HG03469 (cell line): ENCODE results near the gene TOP2B.

Experiments used
- ATAC-seq: cut with Tn5 transposase; IDR thresholded peaks from one replicate; pipeline ENCODE4 v1.9.1; 2021; ENCODE audit warnings: mild to moderate bottlenecking, moderate library complexity, moderate number of reproducible peaks; ENCODE audit not compliant: unreplicated experiment

Gene TOP2B

DNA sequence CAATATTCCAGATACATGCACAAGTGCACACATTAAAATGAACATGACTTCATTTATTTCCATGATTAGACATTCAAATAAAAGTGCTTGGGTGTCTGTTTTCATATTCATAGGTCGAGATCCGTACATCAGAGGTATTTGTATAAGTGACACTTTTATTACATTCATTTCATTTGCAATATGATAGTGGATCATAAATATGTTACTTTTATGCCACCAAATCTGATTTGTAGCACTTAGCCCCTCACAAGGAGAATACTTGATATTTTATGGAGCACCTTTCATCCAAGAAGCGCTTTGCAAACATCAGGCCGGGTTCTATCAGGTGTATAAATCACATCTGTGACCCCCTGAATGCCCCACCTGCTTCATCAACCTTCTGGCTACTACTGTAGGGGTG, 100.6 kb downstream of the TOP2B start:
- no peak for ATAC-seq

- no peak for ATAC-seq
Measured at GRCh38 chr3:25563601-25564000, 101.1 kb downstream of the TOP2B start.

- no peak for ATAC-seq
Measured at GRCh38 chr3:25558796-25559195, 105.9 kb downstream of the TOP2B start.

DNA sequence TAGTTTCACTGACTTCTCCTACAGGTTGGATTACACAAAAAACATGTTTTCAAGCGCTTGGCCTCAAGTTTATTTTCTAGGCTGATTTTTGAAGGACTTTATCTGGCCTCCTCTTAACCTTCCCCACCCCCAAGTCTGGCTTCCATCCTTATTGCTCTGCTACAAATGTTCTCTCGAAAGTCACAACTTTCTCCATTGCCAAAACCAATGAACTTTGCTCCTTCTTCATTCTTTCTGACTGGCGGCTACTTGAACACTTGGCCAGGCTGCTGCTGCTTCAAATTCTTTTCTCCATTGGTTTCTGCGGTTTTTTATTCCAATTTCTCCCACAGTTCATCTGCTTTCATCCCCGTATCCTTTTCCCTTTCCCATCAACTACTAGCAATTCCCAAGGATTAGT, 106.6 kb downstream of the TOP2B start:
- ATAC-seq, result no peak

DNA sequence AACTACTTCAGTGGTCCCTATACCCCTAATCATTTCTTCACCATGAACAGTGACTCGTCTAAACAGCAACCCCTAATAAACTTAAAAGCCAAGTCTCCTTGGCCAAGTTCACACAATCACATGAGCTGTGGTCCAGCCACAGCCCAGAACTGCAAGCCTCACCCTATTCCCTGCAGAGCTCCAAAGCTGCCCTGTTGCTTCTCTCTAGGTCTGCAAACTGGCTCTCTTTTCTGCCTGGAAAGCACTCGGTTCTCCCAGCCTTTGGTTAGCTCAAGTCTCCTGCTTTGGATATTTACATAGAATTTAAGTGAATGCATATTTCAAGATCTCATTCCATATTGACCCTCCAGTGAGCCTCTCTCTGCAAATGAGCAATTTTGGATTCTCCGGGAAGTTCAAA, 107.0 kb downstream of the TOP2B start:
- no peak for ATAC-seq

DNA sequence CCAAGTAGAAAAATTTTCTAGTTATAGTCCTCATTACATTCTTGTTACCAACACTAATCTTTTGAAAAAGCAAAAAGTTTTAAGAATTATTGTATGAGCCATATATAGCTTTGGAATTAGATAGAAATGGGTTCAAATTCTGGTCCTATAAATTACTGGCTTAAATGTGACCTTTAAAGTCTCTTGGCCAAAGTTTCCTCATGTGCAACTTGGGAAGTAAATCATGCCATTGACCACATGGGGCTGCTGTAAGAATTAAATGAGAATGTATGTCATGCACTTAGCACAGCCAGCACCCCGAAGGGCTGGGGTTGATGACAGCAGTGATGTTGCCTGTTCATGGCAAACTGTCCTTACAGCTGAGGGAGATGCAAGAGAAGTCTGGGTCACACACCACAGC, 108.3 kb downstream of the TOP2B start:
- no peak for ATAC-seq

- ATAC-seq, result no peak
Measured at GRCh38 chr3:25555695-25556437, 108.8 kb downstream of the TOP2B start.

GRCh38 chr3:25554376-25554775, 110.3 kb downstream of the TOP2B start:
- no peak for ATAC-seq

GRCh38 chr3:25552251-25552650, 112.5 kb downstream of the TOP2B start:
- ATAC-seq, result no peak

DNA sequence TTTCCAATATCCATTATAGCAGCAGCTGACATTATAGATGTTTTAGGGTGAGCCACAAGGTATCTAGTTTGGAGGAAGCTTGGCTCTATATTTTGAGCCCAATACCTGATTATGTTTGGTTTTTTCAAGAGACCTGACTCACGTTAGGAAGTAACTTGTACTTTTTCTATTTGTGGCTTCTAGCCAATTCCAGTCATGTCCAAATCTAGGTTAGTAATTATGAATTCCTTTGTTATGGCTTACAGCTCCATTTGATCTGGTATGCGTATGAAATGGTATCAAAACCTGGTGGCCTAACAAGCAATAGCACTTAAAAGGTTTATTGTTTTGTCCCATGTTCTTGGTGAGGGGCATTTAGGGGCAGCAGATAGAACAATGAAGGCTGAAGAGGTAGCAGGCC, 115.9 kb downstream of the TOP2B start:
- no peak for ATAC-seq

DNA sequence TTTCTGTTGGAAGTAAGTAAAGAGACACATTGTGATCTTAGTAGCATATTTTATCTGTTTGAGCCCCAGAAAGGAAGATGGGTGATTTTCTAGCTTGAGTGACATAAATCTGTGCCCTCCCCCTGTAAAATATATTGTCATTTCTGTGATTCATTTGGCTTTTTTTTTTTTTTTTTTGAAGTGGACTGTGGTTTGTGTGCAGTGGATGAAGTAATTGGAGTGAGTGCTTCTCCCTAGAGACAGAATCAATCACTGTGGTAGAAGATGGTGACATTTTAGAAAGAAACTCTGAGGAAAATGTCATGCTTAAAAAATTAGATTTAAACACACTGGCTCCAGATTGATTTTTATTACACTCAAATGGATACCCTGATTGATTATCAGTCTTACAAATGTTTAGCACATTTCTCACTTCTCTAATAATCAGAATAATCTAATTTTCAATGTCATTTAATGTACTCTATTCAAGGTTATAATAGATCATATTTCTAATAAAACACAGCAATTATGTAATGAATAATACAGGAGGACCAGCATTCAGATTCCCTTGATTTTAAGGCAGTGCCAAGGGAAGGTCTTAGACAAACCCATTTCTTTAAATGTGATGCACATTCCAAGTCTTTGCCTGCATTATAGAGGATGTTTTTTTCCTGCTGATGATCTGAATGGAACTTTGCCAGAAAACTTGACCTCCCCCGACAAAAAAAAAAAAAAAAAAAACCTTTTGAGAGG, 116.6 kb downstream of the TOP2B start:
- no peak for ATAC-seq
